A549 (cell line): ENCODE measurements around the gene DDX27. TPM values are rescaled to one million over a fixed set of nuclear protein-coding genes. Genes with fewer than 3 reads are reported as not detected.

Experiments
- ATAC-seq, 2 experiments: fragments of 200-7000 bp in 1 of 2; fragments of >200 bp in 1 of 2; cut with Nextera tagmentation in 1 of 2; cut with Tn5 transposase in 1 of 2; 3 replicates each; pipeline versions ENCODE4 v1.8.0 to v1.9.1; 2018 to 2020; ENCODE audit warnings: mild to moderate bottlenecking in 1 of 2, moderate library complexity in 1 of 2
- CTCF ChIA-PET: fragments of 300-600 bp; sonication (Branson Sonifier 250); formaldehyde crosslinking; extraction: SDS; loops from one replicate; lab custom pipeline; 2021; ENCODE audit warnings: antibody characterized with exemption, inconsistent platforms; lab: Yijun Ruan, JAX
- POLR2A ChIA-PET: fragments of 350-600 bp; formaldehyde crosslinking; extraction: SDS; loops from one replicate; lab custom pipeline; 2021; ENCODE audit warnings: antibody characterized with exemption, inconsistent platforms; lab: Yijun Ruan, JAX
- DNase-seq, 2 experiments: peaks; one replicate each; pipeline versions ENCODE4 v3.0.0 to v3.0.0-alpha.2; 2011 to 2016; ENCODE audit warnings: low read depth in 1 of 2, low spot score in 1 of 2
- FAIRE-seq: peaks from 2 replicates; lab custom pipeline; 2011; peaks lifted over from hg19 to GRCh38; lab: Jason Lieb, UNC
- H3K27ac ChIP-seq, 2 experiments: fragments of >200 bp; sonication (Bioruptor Twin); formaldehyde crosslinking; 3 replicates each; pipeline ENCODE4 v1.5.1; 2016 to 2017
- H3K4me1 ChIP-seq: fragments of >200 bp; sonication (Bioruptor Twin); formaldehyde crosslinking; 3 replicates; pipeline ENCODE4 v1.6.1; 2016
- H3K4me2 ChIP-seq: fragments of >200 bp; sonication (Bioruptor Twin); formaldehyde crosslinking; 3 replicates; pipeline ENCODE4 v1.6.1; 2016
- H3K4me3 ChIP-seq: fragments of >200 bp; sonication (Bioruptor Twin); formaldehyde crosslinking; 3 replicates; pipeline ENCODE4 v1.5.1; 2016
- H3K9me3 ChIP-seq: fragments of >200 bp; sonication (Bioruptor Twin); formaldehyde crosslinking; 3 replicates; pipeline ENCODE4 v1.6.1; 2016
- ATOH8 ChIP-seq: fragments of 250-450 bp; sonication (Bioruptor Pico); IDR thresholded peaks from 2 replicates; pipeline ENCODE4 v1.5.0; 2020; ENCODE audit warnings: low read depth, mild to moderate bottlenecking, moderate library complexity
- CBX2 ChIP-seq: fragments of 200-600 bp; sonication (generic); IDR thresholded peaks from 2 replicates; pipeline ENCODE4 v1.6.1; 2016; ENCODE audit warnings: low read depth, mild to moderate bottlenecking, borderline replicate concordance
- CEBPB ChIP-seq, 2 experiments: fragments of >200 bp in 1 of 2; sonication (Bioruptor Twin) in 1 of 2; formaldehyde crosslinking in 1 of 2; IDR thresholded peaks; 2 replicates each; pipeline ENCODE4 v1.6.1; 2012 to 2016
- CHD4 ChIP-seq: fragments of 200-600 bp; sonication (generic); IDR thresholded peaks from 2 replicates; pipeline ENCODE4 v1.6.1; 2016; ENCODE audit warnings: antibody characterized with exemption, mild to moderate bottlenecking, borderline replicate concordance
- CTCF ChIP-seq: fragments of >200 bp; sonication (Bioruptor Twin); formaldehyde crosslinking; IDR thresholded peaks from 3 replicates; pipeline ENCODE4 v1.5.1; 2016
- E2F6 ChIP-seq: IDR thresholded peaks from 2 replicates; pipeline ENCODE4 v1.6.1; 2012; ENCODE audit warnings: low read depth, borderline replicate concordance
- EHMT2 ChIP-seq: fragments of 200-600 bp; sonication (generic); IDR thresholded peaks from 2 replicates; pipeline ENCODE4 v1.6.1; 2016; ENCODE audit warnings: antibody characterized with exemption, low read depth, mild to moderate bottlenecking, moderate library complexity
- ELK1 ChIP-seq: fragments of 150-350 bp; IDR thresholded peaks from 2 replicates; pipeline ENCODE4 v1.6.1; 2014; ENCODE audit warnings: low read depth, mild to moderate bottlenecking, low read length
- GATA3 ChIP-seq: IDR thresholded peaks from 2 replicates; pipeline ENCODE4 v1.6.1; 2012; ENCODE audit warnings: borderline replicate concordance
- HEYL ChIP-seq: fragments of 250-450 bp; sonication (Bioruptor Pico); IDR thresholded peaks from 2 replicates; pipeline ENCODE4 v1.8.0; 2021; ENCODE audit warnings: mild to moderate bottlenecking, moderate library complexity
- HOXB13 ChIP-seq: fragments of 250-450 bp; sonication (Bioruptor Pico); IDR thresholded peaks from 2 replicates; pipeline ENCODE4 v1.5.0; 2020; ENCODE audit warnings: low read depth, mild to moderate bottlenecking, moderate library complexity
- HOXB5 ChIP-seq: fragments of 250-450 bp; sonication (Bioruptor Pico); IDR thresholded peaks from 2 replicates; pipeline ENCODE4 v1.5.0; 2020; ENCODE audit warnings: mild to moderate bottlenecking, moderate library complexity
- JUNB ChIP-seq: fragments of >200 bp; sonication (Bioruptor Twin); formaldehyde crosslinking; IDR thresholded peaks from 2 replicates; pipeline ENCODE4 v1.6.1; 2016
- KDM5A ChIP-seq: fragments of 200-600 bp; sonication (generic); IDR thresholded peaks from 2 replicates; pipeline ENCODE4 v1.6.1; 2016; ENCODE audit warnings: antibody characterized with exemption, mild to moderate bottlenecking
- MAZ ChIP-seq: fragments of 150-350 bp; IDR thresholded peaks from 2 replicates; pipeline ENCODE4 v1.6.1; 2014; ENCODE audit warnings: antibody characterized with exemption, low read depth, low read length, borderline replicate concordance
- NPAS2 ChIP-seq: fragments of 250-450 bp; sonication (Bioruptor Pico); IDR thresholded peaks from 2 replicates; pipeline ENCODE4 v1.8.0; 2022; ENCODE audit warnings: mild to moderate bottlenecking, moderate library complexity, borderline replicate concordance
- POLR2A ChIP-seq: IDR thresholded peaks from 2 replicates; pipeline ENCODE4 v1.6.1; 2012; ENCODE audit warnings: mild to moderate bottlenecking, low read length
- POLR2AphosphoS2 ChIP-seq: conservative IDR thresholded peaks from 2 replicates; pipeline ENCODE4 v1.6.1; 2012; ENCODE audit warnings: low read length, improper control_type of control experiment, inconsistent platforms
- RCOR1 ChIP-seq: fragments of 150-350 bp; IDR thresholded peaks from 2 replicates; pipeline ENCODE4 v1.6.1; 2014; ENCODE audit warnings: antibody characterized with exemption, low read length, low read depth
- REST ChIP-seq: fragments of 200-600 bp; sonication (generic); IDR thresholded peaks from 2 replicates; pipeline ENCODE4 v1.6.1; 2016; ENCODE audit warnings: antibody characterized with exemption, mild to moderate bottlenecking, moderate library complexity
- TFCP2L1 ChIP-seq: fragments of 250-450 bp; sonication (Bioruptor Pico); IDR thresholded peaks from 2 replicates; pipeline ENCODE4 v1.5.0; 2021; ENCODE audit warnings: mild to moderate bottlenecking
- TP53 ChIP-seq: fragments of 250-450 bp; sonication (Bioruptor Pico); IDR thresholded peaks from 2 replicates; pipeline ENCODE4 v1.5.0; 2021; ENCODE audit warnings: mild to moderate bottlenecking, moderate library complexity
- ZC3H11A ChIP-seq: fragments of 450-650 bp; IDR thresholded peaks from 2 replicates; pipeline ENCODE4 v1.6.1; 2014; ENCODE audit warnings: antibody characterized with exemption, mild to moderate bottlenecking
- ZFP36 ChIP-seq: fragments of 450-650 bp; IDR thresholded peaks from 2 replicates; pipeline ENCODE4 v1.6.1; 2014; ENCODE audit warnings: borderline replicate concordance; ENCODE audit not compliant: partially characterized antibody
- WGBS: methylation state at CpG from one replicate; pipeline ENCODE4 v1.1.6; 2017; ENCODE audit errors: missing lambda C conversion rate; 5-methylcytosine and 5-hydroxymethylcytosine counted together
- polyA plus RNA-seq, 4 experiments: library from polyadenylated mRNA; depleted of rRNA in 3 of 4; stranded (reverse); fragments of >200 nt; fragmentation: RNase III in 1 of 4; extraction: RNeasy Plus Mini Kit Qiagen cat#74134 plus additional on column Dnase treatment in 1 of 4; gene quantifications; 2 replicates in 3 of 4; 3 replicates in 1 of 4; pipeline ENCODE4 v1.2.3, GENCODE V29; 2011 to 2017

Gene DDX27
- polyA plus RNA-seq, 2 of the 4 experiments (the other 2 are of a cell fraction) = 69.3 TPM

GRCh38 chr20:49230021-49230420 is 10.8 kb downstream of the DDX27 start:
- ChIA-PET CTCF (interaction anchor here (1.5 to 1.9 kb wide), 2 partner anchors 13 to 16 kb away, joined by 7 read pairs; no protein-coding TSS in a partner anchor), POLR2A (interaction anchor here (1.1 kb wide), 1 partner anchor 11 kb away, joined by 3 read pairs; no protein-coding TSS in a partner anchor)
- FAIRE-seq (no peak), ATAC-seq (0 out of 6 replicates have a peak, but pooled peaks of 1 of the 2 experiments have one; percentile 10), DNase-seq (no peak)
- Histone ChIP-seq H3K4me2 (no peak overlapping the region), H3K4me1 (no peaks in the 10 kb centered on the region), H3K4me3 (no peak overlapping the region), H3K27ac (no peak overlapping the region), H3K9me3 (no peaks in the 10 kb centered on the region)
- TF ChIP-seq REST = no peak
- TF ChIP-seq HEYL = no peak
- no peak for TF ChIP-seq POLR2A
- TF ChIP-seq MAZ = no peak
- no peak for TF ChIP-seq NPAS2 (CRISPR knock-in tag)
- TF ChIP-seq KDM5A = no peak
- no peak for TF ChIP-seq GATA3
- WGBS = 92% methylated on average over 10 of the region's 10 CpGs

GRCh38 chr20:49230561-49231133 is 11.4 kb downstream of the DDX27 start:
- Histone ChIP-seq H3K27ac (no peak overlapping the region), H3K9me3 (no peaks in the 10 kb centered on the region), H3K4me1 (no peaks in the 10 kb centered on the region), H3K4me3 (no peak overlapping the region), H3K4me2 (no peak overlapping the region)
- ATAC-seq (no peak), FAIRE-seq (no peak), DNase-seq (no peak)
- CTCF ChIA-PET = interaction anchor here (0.8 to 1.9 kb wide), 5 partner anchors 10 to 98 kb away, joined by 3 to 7 read pairs (median 5); no protein-coding TSS in a partner anchor
- POLR2A ChIA-PET = interaction anchor here (1.1 kb wide), 1 partner anchor 12 kb away, joined by 3 read pairs; no protein-coding TSS in a partner anchor
- 84% methylated on average over 8 of the region's 8 CpGs for WGBS
- TF ChIP-seq ZFP36 = no peak
- TF ChIP-seq HOXB5 (CRISPR knock-in tag) = no peak
- no peak for TF ChIP-seq EHMT2
- TF ChIP-seq CTCF = no peak
- no peak for TF ChIP-seq CBX2
- TF ChIP-seq ELK1 = no peak
- TF ChIP-seq RCOR1 = no peak
- TF ChIP-seq CHD4 = no peak
- TF ChIP-seq ATOH8 = no peak
- TF ChIP-seq E2F6 = no peak
- TF ChIP-seq ZC3H11A = no peak
- TF ChIP-seq CEBPB (IDR thresholded peaks at IDR 0.05) = no peak
- TF ChIP-seq TFCP2L1 = no peak
- TF ChIP-seq HOXB13 (CRISPR knock-in tag) = no peak
- TF ChIP-seq REST = no peak
- no peak for TF ChIP-seq NPAS2 (CRISPR knock-in tag)
- TF ChIP-seq POLR2A = no peak
- TF ChIP-seq TP53 (CRISPR knock-in tag) = no peak
- TF ChIP-seq POLR2AphosphoS2 = no peak
- TF ChIP-seq JUNB = no peak
